ENCODE data around the gene BCAS3. TPM values are rescaled to one million over a fixed set of nuclear protein-coding genes. Genes with fewer than 3 reads are reported as not detected.

The BCAS3 gene
- total and polyA plus RNA-seq, 2 donors (not counting 1 experiment from before 2014, with no cell fraction given) = 13.9 to 73.4 TPM

DNA sequence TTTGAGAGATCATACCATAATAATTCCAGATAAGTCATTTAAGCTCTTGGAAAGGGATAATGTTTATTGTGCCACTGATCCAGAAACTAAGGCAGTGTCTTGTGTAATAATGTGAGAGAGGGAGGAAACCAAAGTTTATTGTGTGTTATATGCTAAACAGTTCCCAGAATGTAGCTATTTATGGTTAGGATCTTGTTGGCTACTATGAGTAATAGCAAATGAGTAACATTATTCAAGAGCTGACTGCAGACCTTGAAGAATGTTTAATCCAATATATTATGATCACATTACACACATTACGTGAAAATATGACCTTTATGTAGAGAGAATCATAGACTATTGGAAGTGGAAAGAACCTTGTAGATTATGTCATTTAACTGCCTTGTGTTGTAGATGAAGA is 139.5 kb downstream of the BCAS3 start:
- ATAC-seq (ENCODE audit: low read depth) (no peak), DNase-seq (no peak)
- intact Hi-C loops (cut with micrococcal nuclease) = no loop called here
- Histone ChIP-seq H3K27me3 (replicated peaks in 1 of 4; ENCODE audit: control extremely low read depth in 1 of 4, control insufficient read depth in 3 of 4, insufficient read depth in 4 of 4, low read length in 3 of 4) (no peaks in the 10 kb centered on the region), H3K4me1 (ENCODE audit: control insufficient read depth in 2 of 2, insufficient read depth in 2 of 2, low read length in 2 of 2) (no peaks in the 10 kb centered on the region), H3K4me2 (replicated peaks; ENCODE audit: low read depth, low read length, poor library complexity, severe bottlenecking) (no peak overlapping the region), H3K27ac (ENCODE audit: low read length in 2 of 2) (no peak overlapping the region), H3K36me3 (replicated peaks in 1 of 2; ENCODE audit: control extremely low read depth in 1 of 2, control insufficient read depth in 1 of 2, extremely low read depth in 1 of 2, insufficient read depth in 2 of 2, low read length in 1 of 2) (no peaks in the 10 kb centered on the region), H2AFZ (ENCODE audit: insufficient read depth, low read depth, low read length, poor library complexity, severe bottlenecking) (no peak overlapping the region), H3K9ac (ENCODE audit: low read length) (no peak overlapping the region), H3K79me2 (ENCODE audit: control insufficient read depth, insufficient read depth, low read length) (no peaks in the 10 kb centered on the region), H3K4me3 (ENCODE audit: control extremely low read depth in 1 of 5, extremely low read depth in 1 of 5, insufficient read depth in 1 of 5, low read depth in 2 of 5, low read length in 4 of 5) (no peak overlapping the region), H3K9me3 (ENCODE audit: control extremely low read depth in 1 of 3, control insufficient read depth in 2 of 3, insufficient read depth in 1 of 3, low read length in 2 of 3) (peaks cover 0 to 3% (median 0%) of the 10 kb centered on the region in 3 donors), H4K20me1 (ENCODE audit: control insufficient read depth, insufficient read depth, low read length, poor library complexity, severe bottlenecking) (no peaks in the 10 kb centered on the region)
- TF ChIP-seq, protein P1, sequence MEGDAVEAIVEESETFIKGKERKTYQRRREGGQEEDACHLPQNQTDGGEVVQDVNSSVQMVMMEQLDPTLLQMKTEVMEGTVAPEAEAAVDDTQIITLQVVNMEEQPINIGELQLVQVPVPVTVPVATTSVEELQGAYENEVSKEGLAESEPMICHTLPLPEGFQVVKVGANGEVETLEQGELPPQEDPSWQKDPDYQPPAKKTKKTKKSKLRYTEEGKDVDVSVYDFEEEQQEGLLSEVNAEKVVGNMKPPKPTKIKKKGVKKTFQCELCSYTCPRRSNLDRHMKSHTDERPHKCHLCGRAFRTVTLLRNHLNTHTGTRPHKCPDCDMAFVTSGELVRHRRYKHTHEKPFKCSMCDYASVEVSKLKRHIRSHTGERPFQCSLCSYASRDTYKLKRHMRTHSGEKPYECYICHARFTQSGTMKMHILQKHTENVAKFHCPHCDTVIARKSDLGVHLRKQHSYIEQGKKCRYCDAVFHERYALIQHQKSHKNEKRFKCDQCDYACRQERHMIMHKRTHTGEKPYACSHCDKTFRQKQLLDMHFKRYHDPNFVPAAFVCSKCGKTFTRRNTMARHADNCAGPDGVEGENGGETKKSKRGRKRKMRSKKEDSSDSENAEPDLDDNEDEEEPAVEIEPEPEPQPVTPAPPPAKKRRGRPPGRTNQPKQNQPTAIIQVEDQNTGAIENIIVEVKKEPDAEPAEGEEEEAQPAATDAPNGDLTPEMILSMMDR (IDR thresholded peaks at IDR 0.05) = no peak
- no peak for TF ChIP-seq EZH2 (IDR thresholded peaks at IDR 0.05; ENCODE audit: borderline replicate concordance, insufficient read depth, low read depth, low read length, poor library complexity, severe bottlenecking)
- ChIA-PET POLR2A (interaction anchor here (0.5 kb wide), 1 partner anchor 15 kb away, joined by 3 read pairs; no protein-coding TSS in a partner anchor), CTCF (no interaction called here)
- H3K4me3 Mint-ChIP-seq = no peak overlapping the region
- no peaks in the 10 kb centered on the region for H3K27me3 Mint-ChIP-seq
- WGBS (ENCODE audit: insufficient coverage) = no CpG with 5 or more reads among the region's 1 CpG
- no peak overlapping the region for H3K27ac Mint-ChIP-seq
- no peaks in the 10 kb centered on the region for H3K9me3 Mint-ChIP-seq (ENCODE audit: insufficient read depth)
- H3K4me1 Mint-ChIP-seq = no peaks in the 10 kb centered on the region

DNA sequence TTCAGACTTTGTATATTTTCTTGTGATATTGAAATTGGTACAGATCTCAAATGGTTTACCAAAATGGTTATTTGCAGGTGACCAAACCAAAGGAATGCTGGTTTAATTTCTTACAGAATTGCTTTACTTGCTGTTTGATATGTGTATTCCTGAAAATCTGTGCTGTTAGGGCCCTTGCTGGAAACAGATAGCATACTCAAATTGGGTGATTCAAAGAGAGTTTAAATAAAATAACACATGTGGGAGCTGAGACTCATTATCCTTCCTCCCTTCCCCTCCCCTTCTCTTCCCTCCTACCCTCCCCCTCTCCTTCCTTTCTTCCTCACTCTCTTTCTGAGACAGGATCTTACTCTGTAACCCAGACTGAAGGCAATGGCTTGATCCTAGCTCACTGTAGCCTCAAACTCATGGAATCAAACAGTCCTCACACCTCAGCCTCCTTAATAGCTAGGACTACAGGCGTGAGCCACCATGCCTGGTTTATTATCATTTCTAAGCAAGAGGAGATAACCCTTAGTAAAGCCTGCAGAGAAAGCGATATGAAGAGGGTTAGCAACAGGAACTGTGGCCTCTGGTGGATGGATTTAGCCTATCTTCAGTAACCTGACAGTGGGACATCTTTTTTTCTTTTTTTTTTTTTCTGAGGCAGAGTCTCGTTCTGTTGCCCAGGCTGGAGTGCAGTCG is 141.9 kb downstream of the BCAS3 start:
- H3K9me3 ChIP-seq (ENCODE audit: control extremely low read depth in 1 of 3, control insufficient read depth in 2 of 3, insufficient read depth in 1 of 3, low read length in 2 of 3) = no peaks in the 10 kb centered on the region
- ChIA-PET CTCF (no interaction called here), POLR2A (no interaction called here)
- ATAC-seq (ENCODE audit: low read depth) (no peak), DNase-seq (no peak)
- 100% methylated on average over 3 of the region's 4 CpGs for WGBS (ENCODE audit: insufficient coverage)
- Mint-ChIP-seq H3K27ac (no peak overlapping the region), H3K4me3 (no peak overlapping the region), H3K27me3 (no peaks in the 10 kb centered on the region), H3K9me3 (ENCODE audit: insufficient read depth) (no peaks in the 10 kb centered on the region), H3K4me1 (no peaks in the 10 kb centered on the region)
- no peak overlapping the region for H3K4me2 ChIP-seq (replicated peaks; ENCODE audit: low read depth, low read length, poor library complexity, severe bottlenecking)
- H4K20me1 ChIP-seq (ENCODE audit: control insufficient read depth, insufficient read depth, low read length, poor library complexity, severe bottlenecking) = no peaks in the 10 kb centered on the region
- no peak for TF ChIP-seq EZH2 (IDR thresholded peaks at IDR 0.05; ENCODE audit: borderline replicate concordance, insufficient read depth, low read depth, low read length, poor library complexity, severe bottlenecking)
- TF ChIP-seq, protein P1 (IDR thresholded peaks at IDR 0.05) = no peak
- no peak overlapping the region for H3K4me3 ChIP-seq (ENCODE audit: control extremely low read depth in 1 of 5, extremely low read depth in 1 of 5, insufficient read depth in 1 of 5, low read depth in 2 of 5, low read length in 4 of 5)
- H3K4me1 ChIP-seq (ENCODE audit: control insufficient read depth in 2 of 2, insufficient read depth in 2 of 2, low read length in 2 of 2) = no peaks in the 10 kb centered on the region
- H2AFZ ChIP-seq (ENCODE audit: insufficient read depth, low read depth, low read length, poor library complexity, severe bottlenecking) = no peak overlapping the region
- H3K27ac ChIP-seq (ENCODE audit: low read length in 2 of 2) = no peak overlapping the region
- no peaks in the 10 kb centered on the region for H3K27me3 ChIP-seq (replicated peaks in 1 of 4; ENCODE audit: control extremely low read depth in 1 of 4, control insufficient read depth in 3 of 4, insufficient read depth in 4 of 4, low read length in 3 of 4)
- H3K79me2 ChIP-seq (ENCODE audit: control insufficient read depth, insufficient read depth, low read length) = no peaks in the 10 kb centered on the region
- no peak overlapping the region for H3K9ac ChIP-seq (ENCODE audit: low read length)
- H3K36me3 ChIP-seq (replicated peaks in 1 of 2; ENCODE audit: control extremely low read depth in 1 of 2, control insufficient read depth in 1 of 2, extremely low read depth in 1 of 2, insufficient read depth in 2 of 2, low read length in 1 of 2) = no peaks in the 10 kb centered on the region
- intact Hi-C loops (cut with micrococcal nuclease) = no loop called here
